ENCODE results near the gene CNNM3.

- TF ChIP-seq MAX (IDR thresholded peaks at IDR 0.05; ENCODE audit: low read depth, low read length) (no peak), CTCF (IDR thresholded peaks at IDR 0.05; ENCODE audit: low read depth, low read length) (no peak), MYC (IDR thresholded peaks at IDR 0.05; ENCODE audit: low read depth, low read length) (no peak), POLR2A (IDR thresholded peaks at IDR 0.05; ENCODE audit: extremely low read depth, insufficient read length) (no peak)
These were observed 48.8 kb upstream of the CNNM3 start for GRCh38 chr2:96767135-96767871.

Data from NB4 (cell line).